SU-DHL-6 (cell line): Measurements from ENCODE around the gene ADAMTS12.

Source experiments
- H2AFZ ChIP-seq: fragments of 200-600 bp; sonication (generic); 2 replicates; pipeline ENCODE4 v1.6.1; 2014; ENCODE audit warnings: low read depth, mild to moderate bottlenecking, moderate library complexity, mixed read lengths, antibody characterized with exemption, low read length; ENCODE audit not compliant: severe bottlenecking
- H3F3A ChIP-seq: fragments of 200-600 bp; shearing (Covaris generic); 2 replicates; pipeline ENCODE4 v1.6.0; 2016; ENCODE audit warnings: antibody characterized with exemption, mild to moderate bottlenecking; ENCODE audit not compliant: insufficient read depth
- H3K27ac ChIP-seq: fragments of 200-600 bp; sonication (generic); 2 replicates; pipeline ENCODE4 v1.5.1; 2016; ENCODE audit warnings: low read depth, mild to moderate bottlenecking, low read length, moderate library complexity, mixed read lengths
- H3K27me3 ChIP-seq: fragments of 200-600 bp; sonication (generic), shearing (Covaris generic); 2 replicates; pipeline ENCODE4 v1.6.0; 2014; ENCODE audit warnings: mild to moderate bottlenecking, low read length
- H3K36me3 ChIP-seq: fragments of 200-600 bp; sonication (generic); 2 replicates; pipeline ENCODE4 v1.6.1; 2014; ENCODE audit warnings: mild to moderate bottlenecking, low read length, mixed read lengths
- H3K4me2 ChIP-seq: fragments of 300-600, 200-600 bp; shearing (Covaris generic), sonication (generic); 2 replicates; pipeline ENCODE4 v1.6.0; 2014; ENCODE audit warnings: low read length, low read depth, mild to moderate bottlenecking; ENCODE audit not compliant: poor library complexity, severe bottlenecking
- H3K4me3 ChIP-seq: fragments of 200-600 bp; sonication (generic); 2 replicates; pipeline ENCODE4 v1.5.1; 2014; ENCODE audit warnings: antibody characterized with exemption, low read length, mild to moderate bottlenecking, mixed read lengths; ENCODE audit not compliant: insufficient read depth, poor library complexity, severe bottlenecking
- H3K79me2 ChIP-seq: fragments of 200-600 bp; sonication (generic); 2 replicates; pipeline ENCODE4 v1.6.1; 2014; ENCODE audit warnings: mild to moderate bottlenecking, low read length, moderate library complexity; ENCODE audit not compliant: insufficient read depth
- H3K9ac ChIP-seq: fragments of 200-600 bp; sonication (generic); 2 replicates; pipeline ENCODE4 v1.7.0; 2014; ENCODE audit warnings: mild to moderate bottlenecking, low read length
- H3K9me2 ChIP-seq: fragments of 200-600 bp; sonication (generic); replicated peaks from 2 replicates; pipeline ENCODE4 v1.6.1; 2014; ENCODE audit warnings: low read length; ENCODE audit not compliant: insufficient read depth
- H3K9me3 ChIP-seq: fragments of 200-600 bp; sonication (generic); 2 replicates; pipeline ENCODE4 v1.6.1; 2014; ENCODE audit warnings: low read length, mixed read lengths; ENCODE audit not compliant: insufficient read depth
- H4K20me1 ChIP-seq: fragments of 200-600 bp; sonication (generic); 2 replicates; pipeline ENCODE4 v1.6.1; 2014; ENCODE audit warnings: low read depth, mild to moderate bottlenecking, antibody characterized with exemption, low read length, moderate library complexity, mixed read lengths
- EZH2phosphoT487 ChIP-seq: fragments of 200-600 bp; sonication (generic), shearing (Covaris generic); conservative IDR thresholded peaks from 2 replicates; pipeline ENCODE4 v1.6.1; 2018; ENCODE audit warnings: mild to moderate bottlenecking, antibody characterized with exemption, low read length, moderate library complexity, mixed read lengths
- TF ChIP-seq, protein P1 (sequence below): fragments of 200-600 bp; sonication (generic); IDR thresholded peaks from one replicate; pipeline ENCODE4 v1.5.1; 2017; ENCODE audit warnings: antibody characterized with exemption, mild to moderate bottlenecking, low read length, moderate library complexity; ENCODE audit not compliant: insufficient read depth, poor library complexity, severe bottlenecking

ADAMTS12 gene

GRCh38 chr5:33793276-33793675, 98.5 kb downstream of the ADAMTS12 start:
- no peaks in the 10 kb centered on the region for H3K79me2 ChIP-seq
- TF ChIP-seq, protein P1, sequence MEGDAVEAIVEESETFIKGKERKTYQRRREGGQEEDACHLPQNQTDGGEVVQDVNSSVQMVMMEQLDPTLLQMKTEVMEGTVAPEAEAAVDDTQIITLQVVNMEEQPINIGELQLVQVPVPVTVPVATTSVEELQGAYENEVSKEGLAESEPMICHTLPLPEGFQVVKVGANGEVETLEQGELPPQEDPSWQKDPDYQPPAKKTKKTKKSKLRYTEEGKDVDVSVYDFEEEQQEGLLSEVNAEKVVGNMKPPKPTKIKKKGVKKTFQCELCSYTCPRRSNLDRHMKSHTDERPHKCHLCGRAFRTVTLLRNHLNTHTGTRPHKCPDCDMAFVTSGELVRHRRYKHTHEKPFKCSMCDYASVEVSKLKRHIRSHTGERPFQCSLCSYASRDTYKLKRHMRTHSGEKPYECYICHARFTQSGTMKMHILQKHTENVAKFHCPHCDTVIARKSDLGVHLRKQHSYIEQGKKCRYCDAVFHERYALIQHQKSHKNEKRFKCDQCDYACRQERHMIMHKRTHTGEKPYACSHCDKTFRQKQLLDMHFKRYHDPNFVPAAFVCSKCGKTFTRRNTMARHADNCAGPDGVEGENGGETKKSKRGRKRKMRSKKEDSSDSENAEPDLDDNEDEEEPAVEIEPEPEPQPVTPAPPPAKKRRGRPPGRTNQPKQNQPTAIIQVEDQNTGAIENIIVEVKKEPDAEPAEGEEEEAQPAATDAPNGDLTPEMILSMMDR, result no peak
- TF ChIP-seq EZH2phosphoT487, result no peak
- no peaks in the 10 kb centered on the region for H3K36me3 ChIP-seq
- H4K20me1 ChIP-seq, result no peaks in the 10 kb centered on the region
- H2AFZ ChIP-seq, result no peak overlapping the region
- no peaks in the 10 kb centered on the region for H3K9me2 ChIP-seq
- H3K4me2 ChIP-seq, result no peak overlapping the region
- no peak overlapping the region for H3K9ac ChIP-seq
- no peak overlapping the region for H3K4me3 ChIP-seq
- H3F3A ChIP-seq, result no peaks in the 10 kb centered on the region
- no peak overlapping the region for H3K27ac ChIP-seq
- no peaks in the 10 kb centered on the region for H3K9me3 ChIP-seq
- H3K27me3 ChIP-seq, result no peaks in the 10 kb centered on the region

DNA sequence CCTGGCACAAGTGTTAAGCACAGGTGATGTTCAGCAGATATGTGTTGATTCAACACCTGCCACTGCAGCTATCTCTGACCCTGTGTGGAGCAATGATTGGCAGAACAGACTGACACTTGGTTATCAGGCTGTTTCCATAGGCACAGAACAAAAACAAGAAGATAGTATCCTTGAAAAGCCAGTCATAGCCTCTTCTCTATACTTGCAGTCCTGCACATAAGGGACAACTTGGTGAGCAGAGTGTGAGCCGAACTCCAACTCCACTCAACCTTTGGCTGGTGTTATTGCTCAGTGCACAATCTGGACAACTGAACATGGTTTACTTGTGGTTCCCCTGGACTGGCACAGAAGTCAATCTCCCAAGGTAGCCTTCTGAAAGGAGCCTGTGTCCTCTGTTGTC, 99.2 kb downstream of the ADAMTS12 start:
- no peak overlapping the region for H3K4me2 ChIP-seq
- no peak overlapping the region for H2AFZ ChIP-seq
- no peak for TF ChIP-seq EZH2phosphoT487
- TF ChIP-seq, protein P1, result no peak
- no peak overlapping the region for H3K27ac ChIP-seq
- no peaks in the 10 kb centered on the region for H3F3A ChIP-seq
- H3K9ac ChIP-seq, result no peak overlapping the region
- H3K36me3 ChIP-seq, result no peaks in the 10 kb centered on the region
- no peaks in the 10 kb centered on the region for H3K27me3 ChIP-seq
- H3K9me2 ChIP-seq, result no peaks in the 10 kb centered on the region
- H4K20me1 ChIP-seq, result no peaks in the 10 kb centered on the region
- H3K79me2 ChIP-seq, result no peaks in the 10 kb centered on the region
- no peak overlapping the region for H3K4me3 ChIP-seq
- H3K9me3 ChIP-seq, result no peaks in the 10 kb centered on the region

- no peak overlapping the region for H3K27ac ChIP-seq
- no peak for TF ChIP-seq EZH2phosphoT487
- TF ChIP-seq, protein P1, result no peak
These were observed 102.2 kb downstream of the ADAMTS12 start for GRCh38 chr5:33789567-33789957.

More at GRCh38 chr5:33789567-33789957, 102.2 kb downstream of the ADAMTS12 start:
- Histone ChIP-seq H3K79me2 (no peaks in the 10 kb centered on the region), H4K20me1 (no peaks in the 10 kb centered on the region), H3K9me2 (no peaks in the 10 kb centered on the region), H3K4me3 (no peak overlapping the region), H3F3A (no peaks in the 10 kb centered on the region), H3K36me3 (no peaks in the 10 kb centered on the region), H3K4me2 (no peak overlapping the region), H3K9me3 (no peaks in the 10 kb centered on the region), H3K9ac (no peak overlapping the region), H3K27me3 (no peaks in the 10 kb centered on the region), H2AFZ (no peak overlapping the region)
